Natural killer cell (primary cell): Measurements from ENCODE around the gene PSMD9. TPM values are rescaled to one million over a fixed set of nuclear protein-coding genes. Genes with fewer than 3 reads are reported as not detected.
"Not testable (repeated sequence)": the region's sequence is repeated elsewhere in the genome, so short reads cannot be mapped to it uniquely, and the experiment has no call there.

ENCODE experiments used
- ATAC-seq, 3 donors: fragments of 150-1000 bp in 2 of 3; fragments of 200-7000 bp in 1 of 3; cut with Tn5 transposase; 1 replicate in 1 of 3; 2 replicates in 2 of 3; pipeline ENCODE4 v1.10.0; 2021; ENCODE audit warnings: mild to moderate bottlenecking in 2 of 3, moderate library complexity in 2 of 3
- DNase-seq, 2 donors: peaks; one replicate each; pipeline versions ENCODE4 v3.0.0 to v3.0.0-alpha.2; 2013 to 2021; ENCODE audit warnings: mixed read lengths in 1 of 2
- H3K27ac ChIP-seq: one replicate; pipeline ENCODE4 v1.5.1; 2013; ENCODE audit warnings: mild to moderate bottlenecking, low read length
- H3K27me3 ChIP-seq: one replicate; pipeline ENCODE4 v1.6.1; 2013; ENCODE audit warnings: low read length; ENCODE audit not compliant: control insufficient read depth, insufficient read depth
- H3K36me3 ChIP-seq: one replicate; pipeline ENCODE4 v1.6.1; 2013; ENCODE audit warnings: low read length; ENCODE audit not compliant: control insufficient read depth, insufficient read depth
- H3K4me1 ChIP-seq: one replicate; pipeline ENCODE4 v1.6.1; 2013; ENCODE audit warnings: low read length; ENCODE audit not compliant: control insufficient read depth, insufficient read depth
- H3K4me3 ChIP-seq: one replicate; pipeline ENCODE4 v1.5.1; 2013; ENCODE audit warnings: low read length
- H3K9me3 ChIP-seq: one replicate; pipeline ENCODE4 v1.6.1; 2013; ENCODE audit warnings: low read length; ENCODE audit not compliant: control insufficient read depth, insufficient read depth
- H3K27ac Mint-ChIP-seq, 2 donors: one replicate each; pipeline ENCODE4 v1.8.0; 2022; ENCODE audit warnings: mild to moderate bottlenecking in 2 of 2, mixed read lengths in 2 of 2, moderate library complexity in 1 of 2
- H3K27me3 Mint-ChIP-seq, 2 donors: one replicate each; pipeline ENCODE4 v1.8.0; 2022; ENCODE audit warnings: low read depth in 2 of 2, mixed read lengths in 2 of 2
- H3K36me3 Mint-ChIP-seq: one replicate; pipeline ENCODE4 v1.8.0; 2022; ENCODE audit warnings: mixed read lengths
- H3K4me1 Mint-ChIP-seq, 2 donors: one replicate each; pipeline ENCODE4 v1.8.0; 2022; ENCODE audit warnings: mixed read lengths in 2 of 2
- H3K4me3 Mint-ChIP-seq: one replicate; pipeline ENCODE4 v1.8.0; 2022; ENCODE audit warnings: mild to moderate bottlenecking, moderate library complexity, mixed read lengths
- H3K9me3 Mint-ChIP-seq, 2 donors: one replicate each; pipeline ENCODE4 v1.8.0; 2022; ENCODE audit warnings: mixed read lengths in 2 of 2
- CTCF ChIP-seq: fragments of 200-600 bp; IDR thresholded peaks from one replicate; pipeline ENCODE4 v1.8.0; 2022; ENCODE audit warnings: antibody characterized with exemption
- WGBS: methylation state at CpG from one replicate; pipeline ENCODE4 v1.1.7; 2013; ENCODE audit warnings: missing lambda C conversion rate; ENCODE audit not compliant: insufficient coverage; 5-methylcytosine and 5-hydroxymethylcytosine counted together
- intact Hi-C: fragments of 100-400 bp; cut with micrococcal nuclease; formaldehyde crosslinking; loops from one replicate; pipeline ENCODE4 v1.14.2; 2022
- total RNA-seq, 4 donors: library from RNA; stranded (reverse); fragments of 120-200 nt in 1 of 4; gene quantifications; one replicate each; pipeline versions ENCODE4 v1.2.3 to v1.2.4, GENCODE V29; 2013 to 2022

The PSMD9 gene
- total RNA-seq, 3 donors from 2014 or later (not counting 1 experiment from before 2014, with no cell fraction given): 32.0 to 47.6 (median 47.2) TPM

DNA sequence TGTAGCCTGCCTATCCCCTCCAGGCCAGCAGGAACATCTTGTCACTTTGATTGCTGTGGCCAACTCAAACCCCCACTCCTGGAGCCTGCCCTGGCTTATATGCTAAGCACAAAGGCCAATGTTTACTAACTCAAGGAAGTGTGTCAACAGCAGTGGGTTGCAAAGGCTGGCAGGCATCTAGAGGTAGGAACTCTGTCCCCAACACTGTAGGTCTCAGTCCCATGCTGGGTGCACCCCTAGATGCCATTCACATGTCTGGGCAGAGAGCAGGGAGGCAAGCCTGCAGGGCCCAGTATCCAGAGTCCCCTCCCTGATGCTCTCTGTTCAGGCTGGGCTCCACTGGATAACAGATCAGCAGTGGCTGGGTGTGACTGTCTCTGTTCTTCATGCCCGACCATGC is 28.3 kb upstream of the PSMD9 start:
- Mint-ChIP-seq H3K27me3 (no peaks in the 10 kb centered on the region), H3K9me3 (no peaks in the 10 kb centered on the region), H3K4me1 (no peaks in the 10 kb centered on the region), H3K36me3 (no peaks in the 10 kb centered on the region), H3K27ac (no peak overlapping the region), H3K4me3 (no peak overlapping the region)
- no peak for DNase-seq
- Histone ChIP-seq H3K27ac (no peak overlapping the region), H3K4me3 (no peak overlapping the region), H3K4me1 (peaks cover 9% of the 10 kb centered on the region), H3K9me3 (no peaks in the 10 kb centered on the region), H3K36me3 (no peaks in the 10 kb centered on the region), H3K27me3 (no peaks in the 10 kb centered on the region)
- TF ChIP-seq CTCF: no peak
- intact Hi-C loops: no loop called here
- no peak for ATAC-seq
- 100% methylated on average over 1 of the region's 1 CpG for WGBS

DNA sequence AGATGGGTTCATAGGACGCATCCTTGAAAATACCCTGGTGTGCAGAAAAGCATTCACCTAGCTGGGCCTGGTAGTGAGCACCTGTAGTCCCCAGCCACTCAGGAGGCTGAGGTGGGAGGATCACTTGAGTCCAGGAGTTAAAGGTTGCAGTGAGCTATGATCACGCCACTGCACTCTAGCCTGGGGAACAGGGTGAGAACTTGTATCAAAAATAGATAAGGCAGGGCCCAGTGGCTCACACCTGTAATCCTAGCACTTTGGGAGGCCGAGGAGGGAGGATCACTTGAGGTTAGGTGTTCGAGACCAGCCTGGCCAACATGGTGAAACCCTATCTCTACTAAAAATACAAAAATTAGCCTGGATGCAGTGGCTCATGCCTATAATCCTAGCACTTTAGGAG is 27.9 kb upstream of the PSMD9 start:
- H3K27ac ChIP-seq, ATAC-seq, H3K4me1 ChIP-seq, H3K27me3 ChIP-seq, H3K4me3 ChIP-seq, H3K36me3 ChIP-seq, H3K9me3 ChIP-seq, DNase-seq, H3K4me3 Mint-ChIP-seq, H3K9me3 Mint-ChIP-seq, H3K36me3 Mint-ChIP-seq, H3K27ac Mint-ChIP-seq, H3K4me1 Mint-ChIP-seq, H3K27me3 Mint-ChIP-seq, intact Hi-C loops: not testable (repeated sequence)
- WGBS: 88% methylated on average over 4 of the region's 4 CpGs

DNA sequence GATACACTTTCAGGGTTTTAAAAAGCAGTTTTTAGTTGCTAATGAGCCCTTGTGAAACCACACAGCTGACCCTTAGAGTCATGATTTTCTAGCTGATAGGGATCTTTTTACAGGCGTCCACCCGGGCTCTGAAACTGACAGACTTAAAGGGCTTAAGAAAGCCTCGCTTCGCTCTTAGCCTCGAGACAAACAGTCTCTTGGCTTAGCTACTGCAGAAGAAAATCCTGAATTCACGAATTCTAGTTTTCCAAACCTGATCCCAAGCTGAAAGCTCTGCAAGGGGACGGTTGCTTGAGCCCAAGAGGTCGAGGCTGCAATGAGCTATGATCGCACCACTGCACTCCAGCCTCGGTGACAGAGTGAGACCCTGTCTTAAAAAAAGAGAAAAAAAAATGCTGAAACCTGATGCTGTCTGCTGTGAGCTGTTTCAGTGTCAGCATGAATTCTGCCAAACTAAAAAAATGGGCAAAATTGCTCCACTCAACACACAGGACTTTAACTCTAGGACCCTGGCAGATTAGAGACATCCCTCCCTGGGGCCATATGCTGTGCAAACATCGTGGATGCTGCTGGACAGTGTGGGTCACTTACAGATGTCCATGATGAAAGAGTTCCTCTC is 26.8 kb upstream of the PSMD9 start:
- H3K4me3 Mint-ChIP-seq: no peak overlapping the region
- no peak for DNase-seq
- no peaks in the 10 kb centered on the region for H3K36me3 Mint-ChIP-seq
- Histone ChIP-seq H3K36me3 (no peaks in the 10 kb centered on the region), H3K27ac (no peak overlapping the region), H3K4me3 (no peak overlapping the region), H3K9me3 (no peaks in the 10 kb centered on the region), H3K4me1 (peaks cover 5% of the 10 kb centered on the region), H3K27me3 (no peaks in the 10 kb centered on the region)
- H3K27me3 Mint-ChIP-seq: no peaks in the 10 kb centered on the region
- no peak overlapping the region for H3K27ac Mint-ChIP-seq
- intact Hi-C loops: no loop called here
- no peaks in the 10 kb centered on the region for H3K4me1 Mint-ChIP-seq
- no peak for TF ChIP-seq CTCF
- H3K9me3 Mint-ChIP-seq: no peaks in the 10 kb centered on the region
- 77% methylated on average over 11 of the region's 11 CpGs for WGBS
- ATAC-seq: no peak

GRCh38 chr12:121866331-121866730 is 22.3 kb upstream of the PSMD9 start:
- Histone ChIP-seq H3K36me3 (no peaks in the 10 kb centered on the region), H3K9me3 (no peaks in the 10 kb centered on the region), H3K4me1 (no peaks in the 10 kb centered on the region), H3K27ac (no peak overlapping the region), H3K27me3 (no peaks in the 10 kb centered on the region), H3K4me3 (no peak overlapping the region)
- intact Hi-C loops: no loop called here
- TF ChIP-seq CTCF: no peak
- no peaks in the 10 kb centered on the region for H3K36me3 Mint-ChIP-seq
- no peak for DNase-seq
- H3K4me3 Mint-ChIP-seq: no peak overlapping the region
- H3K9me3 Mint-ChIP-seq: no peaks in the 10 kb centered on the region
- no peak overlapping the region for H3K27ac Mint-ChIP-seq
- no peaks in the 10 kb centered on the region for H3K4me1 Mint-ChIP-seq
- no peak for ATAC-seq
- H3K27me3 Mint-ChIP-seq: no peaks in the 10 kb centered on the region
- WGBS: 88% methylated on average over 2 of the region's 4 CpGs

DNA sequence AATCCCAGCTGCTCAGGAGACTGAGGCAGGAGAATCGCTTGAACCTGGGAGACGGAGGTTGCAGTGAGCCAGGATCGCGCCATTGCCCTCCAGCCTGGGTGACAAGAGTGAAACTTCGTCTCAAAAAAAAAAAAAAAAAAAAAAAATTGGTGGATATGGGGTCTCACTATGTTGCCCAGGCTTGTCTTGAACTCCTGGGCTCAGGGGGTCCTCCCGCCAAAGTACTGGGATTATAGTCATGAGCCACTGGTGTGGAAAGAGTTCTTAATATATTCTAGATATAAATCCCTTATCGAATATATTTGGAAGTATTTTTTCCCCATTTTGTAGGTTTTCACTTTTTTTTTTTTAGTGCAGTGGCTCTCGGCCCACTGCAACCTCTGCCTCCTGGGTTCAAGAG is 19.4 kb upstream of the PSMD9 start:
- H3K4me3 ChIP-seq, H3K36me3 Mint-ChIP-seq, H3K27ac Mint-ChIP-seq, H3K36me3 ChIP-seq, H3K4me1 Mint-ChIP-seq, DNase-seq, H3K4me1 ChIP-seq, H3K9me3 Mint-ChIP-seq, H3K27ac ChIP-seq, H3K27me3 ChIP-seq, intact Hi-C loops, ATAC-seq, H3K9me3 ChIP-seq, H3K27me3 Mint-ChIP-seq, H3K4me3 Mint-ChIP-seq: not testable (repeated sequence)
- 96% methylated on average over 6 of the region's 8 CpGs for WGBS
